Testis (tissue), 3 donors: ENCODE data around the gene TLCD2. TPM values are rescaled to one million over a fixed set of nuclear protein-coding genes. Genes with fewer than 3 reads are reported as not detected.
"Not testable (repeated sequence)": the region's sequence is repeated elsewhere in the genome, so short reads cannot be mapped to it uniquely, and the experiment has no call there.

ENCODE experiments used
- DNase-seq: peaks from one replicate; pipeline ENCODE4 v3.0.0-alpha.2; 2019
- H3K27ac ChIP-seq, 2 donors: fragments of 200-600 bp; sonication (generic); one replicate each; pipeline ENCODE4 v1.5.1; 2019
- H3K27me3 ChIP-seq: fragments of 200-600 bp; sonication (generic); one replicate; pipeline ENCODE4 v1.5.1; 2019
- H3K36me3 ChIP-seq: fragments of 200-600 bp; sonication (generic); one replicate; pipeline ENCODE4 v1.5.1; 2017; ENCODE audit warnings: low read depth; ENCODE audit errors: missing control alignments
- H3K4me1 ChIP-seq: fragments of 200-600 bp; sonication (generic); one replicate; pipeline ENCODE4 v1.5.1; 2019
- H3K4me3 ChIP-seq, 2 donors: fragments of 200-600 bp; sonication (generic); one replicate each; pipeline ENCODE4 v1.5.1; 2017 to 2019
- H3K9me3 ChIP-seq: fragments of 200-600 bp; sonication (generic); one replicate; pipeline ENCODE4 v1.5.1; 2017
- CTCF ChIP-seq, 3 experiments: fragments of 450-650 bp in 2 of 3; fragments of 200-600 bp in 1 of 3; sonication (generic) in 1 of 3; IDR thresholded peaks; one replicate each; pipeline ENCODE4 v1.5.1; 2016 to 2019; ENCODE audit warnings: antibody characterized with exemption in 3 of 3, mild to moderate bottlenecking in 2 of 3, moderate library complexity in 1 of 3
- POLR2A ChIP-seq: fragments of 450-650 bp; IDR thresholded peaks from one replicate; pipeline ENCODE4 v1.6.1; 2017; ENCODE audit warnings: antibody characterized with exemption, mild to moderate bottlenecking, moderate library complexity
- WGBS, 2 donors: methylation state at CpG; one replicate each; pipeline ENCODE4 v1.1.5; 2018; 5-methylcytosine and 5-hydroxymethylcytosine counted together
- intact Hi-C: fragments of 100-400 bp; cut with DNase I; formaldehyde crosslinking; loops from one replicate; pipeline ENCODE4 v1.15.1; 2023; ENCODE audit warnings: low total_unique reads
- polyA plus RNA-seq: library from polyadenylated mRNA; stranded (reverse); fragments of 350-450 nt; fragmentation: Illumina TruSeq; extraction: RNeasy Lipid Tissue Mini Kit (QIAGEN cat#74804); gene quantifications from one replicate; pipeline ENCODE4 v1.2.3, GENCODE V29; 2014; ENCODE audit warnings: low read depth, low replicate concordance; ENCODE audit not compliant: insufficient read depth
- total RNA-seq, 2 donors: library from RNA; depleted of rRNA; stranded (reverse); fragments of >200 nt; gene quantifications; one replicate each; pipeline ENCODE4 v1.2.3, GENCODE V29; 2016

The TLCD2 gene
- total and polyA plus RNA-seq, 3 donors from 2014 or later = 1.1 to 2.0 (median 1.2) TPM

- intact Hi-C loops = no loop called here
Measured at GRCh38 chr17:1743088-1743439, 32.9 kb upstream of the TLCD2 start.

DNA sequence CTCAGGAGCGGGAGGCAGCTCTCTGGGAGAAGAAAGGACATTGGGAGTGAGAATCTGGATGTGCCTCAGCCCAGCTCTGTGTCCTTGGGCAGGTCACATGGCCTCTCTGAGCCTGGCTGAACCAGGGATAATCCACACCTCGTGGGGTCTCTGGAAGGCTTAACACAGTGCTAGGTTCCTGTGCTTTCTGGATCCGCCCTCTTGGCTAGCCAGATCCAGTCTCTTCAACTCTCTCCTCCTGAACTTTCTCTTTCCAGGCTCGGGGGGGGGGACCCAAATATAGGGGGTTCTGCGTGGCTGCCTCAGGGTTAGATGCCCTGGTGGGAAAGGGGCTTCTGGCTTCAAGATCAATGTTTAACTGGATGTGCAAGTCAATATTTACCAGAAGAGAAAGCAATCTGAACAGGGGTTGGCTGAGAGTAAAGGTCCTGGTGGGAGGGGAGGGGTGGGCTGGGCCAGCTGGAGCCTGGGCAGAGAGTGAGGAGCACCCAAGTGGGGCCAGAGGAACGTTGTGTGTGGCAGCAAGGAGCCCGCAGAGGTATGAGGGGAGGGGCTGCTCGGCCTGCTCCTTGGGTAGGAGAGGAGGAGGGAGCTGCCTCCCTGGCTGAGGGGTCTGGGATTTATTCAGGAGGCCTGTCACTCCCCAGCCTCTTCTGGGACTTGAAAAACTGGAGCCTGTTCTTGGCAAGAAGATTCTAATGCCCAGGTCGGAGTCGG lies 32.4 kb upstream of the TLCD2 start, which contains the start of gene SERPINF2:
SERPINF2 (plus strand) TSS at position 501 of the 717 bp plus-strand sequence. CDS start 2,125 bp downstream, outside the sequence.
- peak within 1 kb of the TSS; percentile 64 to 89 for H3K27ac ChIP-seq
- peaks cover 63% of the 10 kb centered on the region for H3K4me1 ChIP-seq
- peak; percentile 69 for DNase-seq
- H3K9me3 ChIP-seq = no peaks in the 10 kb centered on the region
- H3K4me3 ChIP-seq = no peak within 1 kb of the TSS
- TF ChIP-seq POLR2A = no peak
- no peak for TF ChIP-seq CTCF (IDR thresholded peaks at IDR 0.05)
- intact Hi-C loops = no loop called here
- WGBS, 2 donors = 60 to 63% methylated on average over 10 of the region's 10 CpGs
- no peaks in the 10 kb centered on the region for H3K36me3 ChIP-seq
- H3K27me3 ChIP-seq = no peaks in the 10 kb centered on the region

More at GRCh38 chr17:1743088-1743439, 32.9 kb upstream of the TLCD2 start:
- H3K4me3 ChIP-seq = no peak overlapping the region
- no peaks in the 10 kb centered on the region for H3K9me3 ChIP-seq
- TF ChIP-seq POLR2A (no peak), CTCF (IDR thresholded peaks at IDR 0.05) (no peak)
- 83 to 96% methylated on average over 1 to 2 of the region's 2 CpGs for WGBS, 2 donors
- no peaks in the 10 kb centered on the region for H3K27me3 ChIP-seq
- peaks cover 60% of the 10 kb centered on the region for H3K4me1 ChIP-seq
- no peak for DNase-seq
- H3K27ac ChIP-seq = peak overlapping the region; percentile 64 to 89
- H3K36me3 ChIP-seq = no peaks in the 10 kb centered on the region

DNA sequence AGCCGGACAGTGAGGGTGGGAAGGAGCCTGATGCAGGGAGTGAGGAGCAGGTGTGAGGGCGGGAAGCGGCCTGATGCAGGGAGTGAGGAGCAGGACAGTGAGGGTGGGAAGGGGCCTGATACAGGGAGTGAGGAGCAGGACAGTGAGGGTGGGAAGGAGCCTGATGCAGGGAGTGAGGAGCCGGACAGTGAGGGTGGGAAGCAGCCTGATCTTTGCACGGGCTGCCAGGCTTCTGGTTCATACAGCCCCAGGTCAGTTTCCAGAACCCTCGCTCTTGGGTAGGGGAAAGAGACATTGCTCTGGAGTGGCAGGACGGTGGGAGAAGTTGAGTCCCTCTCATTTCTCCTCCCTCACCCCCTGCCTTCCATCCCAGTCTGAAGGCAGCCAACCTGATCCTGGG lies 31.7 kb upstream of the TLCD2 start:
- H3K9me3 ChIP-seq, H3K27me3 ChIP-seq, H3K4me3 ChIP-seq, DNase-seq, intact Hi-C loops, H3K36me3 ChIP-seq: not testable (repeated sequence)
- H3K4me1 ChIP-seq = peaks cover 63% of the 10 kb centered on the region
- 96 to 98% methylated on average over 5 to 7 of the region's 7 CpGs for WGBS, 2 donors
- H3K27ac ChIP-seq = peak overlapping the region; percentile 64 to 89

GRCh38 chr17:1737531-1738291 lies 27.5 kb upstream of the TLCD2 start:
- WGBS, 2 donors = 58 to 59% methylated on average over 7 to 19 of the region's 21 CpGs
- peak overlapping the region; percentile 84 to 89 for H3K27ac ChIP-seq
- TF ChIP-seq POLR2A = no peak
- no peak for TF ChIP-seq CTCF (IDR thresholded peaks at IDR 0.05)
- DNase-seq = no peak
- H3K4me1 ChIP-seq = peaks cover 52% of the 10 kb centered on the region
- no peaks in the 10 kb centered on the region for H3K9me3 ChIP-seq
- no peaks in the 10 kb centered on the region for H3K27me3 ChIP-seq
- no peaks in the 10 kb centered on the region for H3K36me3 ChIP-seq
- H3K4me3 ChIP-seq = no peak overlapping the region
- intact Hi-C loops = no loop called here
